NCI-H69 (cell line): ENCODE results near the gene ELF3.
"Not testable (repeated sequence)": the region's sequence is repeated elsewhere in the genome, so short reads cannot be mapped to it uniquely, and the experiment has no call there.

ENCODE experiments used
- DNase-seq: peaks from one replicate; lab custom pipeline; 2025; lab: John Stamatoyannopoulos, UW

The ELF3 gene

DNA sequence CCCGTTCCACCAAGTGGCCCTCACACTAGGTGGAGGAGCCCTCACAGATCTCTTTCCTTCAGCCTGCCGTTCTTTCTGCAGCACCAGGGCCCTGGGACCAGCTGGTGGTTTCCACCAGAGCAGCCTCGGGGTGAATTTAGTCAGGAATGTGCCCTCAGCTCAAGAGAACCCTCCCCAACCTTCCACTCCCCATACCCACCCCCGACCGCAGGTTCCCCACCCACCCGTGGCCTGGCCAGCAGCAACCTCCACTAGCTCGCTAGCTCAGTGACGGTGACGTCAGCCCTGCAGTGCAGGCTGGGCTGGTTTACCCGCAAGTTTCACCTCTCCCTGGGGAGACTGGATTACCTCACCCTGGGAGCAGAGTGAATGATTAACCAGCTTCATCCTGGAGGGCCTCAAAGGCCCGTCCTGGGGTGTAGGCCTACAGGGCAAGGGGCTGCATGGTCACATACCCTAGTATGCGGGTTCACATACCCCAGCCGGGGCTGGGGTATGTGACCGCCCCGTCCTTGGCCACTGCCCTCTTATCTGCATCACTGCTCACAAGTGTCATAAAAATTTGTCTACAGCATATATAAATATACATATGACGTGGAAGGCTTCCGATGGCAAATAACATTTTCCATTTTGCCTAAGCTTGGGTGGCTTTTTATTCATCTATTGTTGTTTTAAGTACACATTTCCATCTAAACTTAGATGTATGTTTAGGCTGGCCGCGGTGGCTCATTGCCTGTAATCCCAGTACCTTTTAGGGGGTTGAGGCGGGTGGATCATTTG, 24.5 kb downstream of the ELF3 start:
- DNase-seq = peak; percentile 89

DNA sequence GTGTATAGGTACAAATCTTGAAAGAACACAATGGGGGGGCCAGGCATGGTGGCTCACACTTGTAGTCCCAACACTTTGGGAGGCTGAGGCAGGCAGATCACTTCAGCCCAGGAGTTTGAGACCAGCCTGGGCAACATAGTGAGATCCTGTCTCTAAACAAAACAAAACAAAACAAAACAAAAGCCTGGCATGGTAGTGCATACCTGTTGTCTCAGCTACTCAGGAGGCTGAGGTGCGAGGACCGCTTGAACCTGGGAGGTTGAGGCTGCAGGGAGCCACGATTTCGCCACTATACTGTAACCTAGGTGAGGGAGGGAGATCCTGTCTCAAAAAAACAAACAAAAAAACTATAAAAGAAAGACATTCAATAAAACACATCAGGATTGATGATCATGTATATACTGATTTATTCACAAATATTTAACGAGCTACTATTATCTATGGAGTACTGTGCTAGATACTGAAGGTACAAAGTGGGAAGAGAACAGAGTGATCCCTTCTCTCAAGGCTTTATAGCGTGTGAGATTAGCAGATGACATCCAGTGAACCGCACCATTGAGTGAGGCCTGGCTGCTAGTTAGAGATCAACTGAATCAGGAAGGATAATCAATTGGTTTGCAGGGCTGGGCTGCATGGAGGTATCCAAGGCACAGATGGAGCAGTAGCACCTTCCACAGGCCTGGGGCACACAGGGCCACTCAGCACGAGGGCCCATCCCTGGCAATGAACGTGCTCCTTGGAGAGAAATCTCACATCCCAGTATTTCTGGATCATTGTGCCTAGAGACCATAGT, 26.4 kb downstream of the ELF3 start:
- no peak for DNase-seq

DNA sequence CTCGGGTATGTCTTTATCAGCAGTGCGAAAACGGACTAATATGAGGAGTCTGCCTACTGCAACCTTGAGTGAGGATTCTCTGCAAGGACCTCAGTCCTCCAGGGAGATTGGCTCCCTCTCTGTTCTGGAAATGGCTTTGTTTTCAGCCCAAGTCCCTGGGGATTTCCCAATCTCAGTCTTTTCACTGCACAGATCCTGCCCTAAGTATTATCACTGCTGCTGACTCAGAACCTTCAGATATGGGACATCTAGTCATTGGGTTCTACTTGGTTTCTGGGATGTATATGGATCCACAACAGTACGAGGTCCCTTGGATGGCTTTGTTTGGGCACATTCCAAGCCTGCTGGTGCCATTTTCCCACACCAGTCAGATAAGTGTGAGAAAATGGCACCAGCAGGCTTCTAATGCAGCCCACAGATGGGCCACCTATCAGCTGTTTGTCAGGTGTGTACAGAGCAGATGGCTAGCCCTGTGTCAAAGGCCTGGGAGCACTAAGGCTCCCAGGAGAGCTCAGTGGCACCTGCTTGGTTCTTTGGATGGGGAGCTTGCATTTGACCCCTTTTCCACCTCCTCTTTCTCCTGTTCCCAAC, 27.4 kb downstream of the ELF3 start:
- peak; percentile 82 for DNase-seq

DNA sequence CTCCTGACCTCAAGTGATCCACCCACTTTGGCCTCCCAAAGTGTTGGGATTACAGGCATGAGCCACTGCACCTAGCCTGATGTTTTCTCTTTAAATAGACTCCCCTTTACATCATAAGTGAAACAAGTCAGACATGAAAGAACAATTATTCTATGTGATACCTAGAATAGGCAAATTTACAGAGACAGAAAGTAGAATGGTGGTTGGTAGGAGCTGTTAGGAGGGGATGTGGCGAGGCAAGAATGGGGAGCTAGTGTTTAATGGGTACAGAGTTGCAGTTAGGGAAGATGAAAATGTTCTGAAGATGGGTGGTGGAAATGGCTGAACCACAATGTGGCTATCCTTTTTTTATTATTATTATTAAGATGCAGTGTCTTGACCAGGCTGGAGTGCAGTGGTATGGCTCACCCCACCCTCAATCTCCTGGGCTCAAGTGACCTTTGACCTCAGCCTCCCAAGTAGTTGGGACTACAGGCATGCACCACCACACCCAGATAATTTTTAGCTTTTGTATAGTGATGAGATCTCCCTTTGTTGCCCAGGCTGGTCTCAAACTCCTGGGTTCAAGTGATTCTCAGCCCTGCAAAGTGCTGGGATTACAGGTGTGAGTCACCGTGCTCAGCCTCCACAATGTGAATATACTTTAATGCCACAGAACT, 28.4 kb downstream of the ELF3 start:
- no peak for DNase-seq

DNA sequence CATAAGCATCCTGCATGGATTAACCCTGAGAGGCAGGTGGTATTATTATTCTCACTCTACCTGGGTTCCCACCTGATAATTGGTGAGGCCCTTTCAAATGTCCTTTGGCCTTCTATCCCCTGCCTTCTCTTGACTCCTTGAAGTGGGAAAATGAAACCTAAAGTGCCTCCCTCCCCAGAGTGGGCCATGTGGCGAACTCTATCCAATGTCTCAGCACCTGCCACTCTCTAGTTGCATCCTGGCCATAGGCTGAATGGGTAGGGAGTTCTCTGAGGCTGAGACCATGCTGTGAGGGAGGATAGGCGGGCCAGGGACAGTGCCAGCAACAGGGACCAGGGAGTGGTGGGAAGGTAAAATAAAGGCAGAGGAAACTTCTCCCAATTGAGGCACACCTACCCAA, 35.3 kb downstream of the ELF3 start:
- peak; percentile 85 for DNase-seq

DNA sequence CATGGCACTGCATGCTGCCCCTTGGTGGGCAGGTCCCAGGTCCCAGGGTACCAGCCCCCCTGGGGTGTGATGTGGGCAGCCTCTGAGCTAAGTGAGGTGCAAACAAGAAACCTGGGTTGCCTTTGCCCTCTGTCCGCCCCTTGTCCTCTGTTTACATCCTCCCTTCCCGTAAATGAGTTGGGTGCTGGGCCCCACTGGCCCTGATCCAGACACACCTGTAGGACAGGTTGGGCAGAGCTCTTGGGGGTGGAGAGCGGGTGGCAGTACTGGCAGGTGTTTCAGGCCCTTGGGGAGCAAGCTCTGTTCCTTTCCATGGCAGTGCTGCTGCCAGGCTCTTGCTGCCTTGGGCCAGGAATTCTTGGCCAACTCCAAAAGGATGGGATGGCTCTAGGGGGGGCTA, 35.8 kb downstream of the ELF3 start:
- DNase-seq = peak; percentile 95

DNA sequence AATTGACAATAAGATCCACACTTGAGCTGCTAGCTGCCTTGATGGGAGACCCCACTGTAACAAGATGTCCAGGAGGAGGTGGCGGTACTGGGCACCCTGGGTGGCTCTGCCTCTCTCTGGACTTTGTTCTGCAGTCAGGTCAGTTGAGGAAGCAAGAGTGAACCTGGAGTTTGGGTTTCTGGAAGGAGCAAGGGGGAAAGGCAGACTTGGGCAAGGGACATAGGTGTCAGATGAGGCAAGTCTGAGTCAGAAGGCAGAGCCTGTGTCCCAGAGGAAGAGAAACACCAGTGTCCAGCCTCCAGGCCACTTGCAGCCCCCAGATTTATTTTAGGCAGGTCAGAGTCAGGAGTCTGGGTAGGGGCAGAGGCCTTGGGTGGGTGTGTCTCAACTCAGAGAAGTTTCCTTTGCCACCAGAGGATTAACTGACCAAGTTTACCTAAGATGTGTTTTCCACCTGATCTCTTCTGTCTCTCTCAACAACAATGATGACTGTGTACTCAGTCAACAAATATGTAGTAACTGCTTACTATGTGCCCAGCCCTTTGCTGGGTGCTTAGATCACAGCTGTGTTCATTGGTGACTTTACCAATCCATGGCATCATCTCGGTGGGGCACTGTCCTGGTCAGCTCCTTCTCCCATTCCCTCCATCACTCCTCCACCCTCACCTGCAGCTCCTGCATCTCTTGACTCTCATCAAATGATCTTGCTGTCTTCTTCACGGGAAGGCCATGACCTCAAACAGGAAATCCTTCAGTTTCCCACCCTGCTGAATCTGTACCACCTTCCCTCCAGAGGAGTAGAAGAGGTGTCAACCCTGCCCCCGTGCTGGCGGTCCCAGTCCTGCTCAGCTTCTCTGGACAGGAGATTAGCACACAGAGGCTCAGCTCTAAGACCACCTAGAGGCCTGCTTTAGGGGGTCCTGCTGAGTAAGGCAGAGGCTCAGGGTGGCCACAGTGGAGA, 36.6 kb downstream of the ELF3 start:
- DNase-seq = peak; percentile 61

DNA sequence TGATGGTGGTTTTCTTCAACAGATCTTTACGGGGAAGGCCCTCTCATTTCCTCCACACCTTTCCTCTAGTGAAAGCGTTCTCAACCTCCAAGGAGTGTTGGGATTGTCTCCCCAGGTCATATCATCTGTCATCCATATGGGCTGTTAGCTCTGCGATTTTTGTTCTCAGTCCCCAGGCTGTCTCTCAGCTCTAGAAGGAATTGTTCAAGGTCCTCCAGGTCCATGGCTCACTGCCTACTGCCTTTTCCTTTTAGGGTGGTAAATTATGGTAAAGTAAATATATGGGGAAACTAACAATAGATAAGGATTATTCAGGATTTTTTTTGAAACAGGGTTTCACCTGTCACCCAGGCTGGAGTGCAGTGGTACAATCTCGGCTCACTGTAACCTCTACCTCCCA, 37.6 kb downstream of the ELF3 start:
- peak; percentile 44 for DNase-seq

DNA sequence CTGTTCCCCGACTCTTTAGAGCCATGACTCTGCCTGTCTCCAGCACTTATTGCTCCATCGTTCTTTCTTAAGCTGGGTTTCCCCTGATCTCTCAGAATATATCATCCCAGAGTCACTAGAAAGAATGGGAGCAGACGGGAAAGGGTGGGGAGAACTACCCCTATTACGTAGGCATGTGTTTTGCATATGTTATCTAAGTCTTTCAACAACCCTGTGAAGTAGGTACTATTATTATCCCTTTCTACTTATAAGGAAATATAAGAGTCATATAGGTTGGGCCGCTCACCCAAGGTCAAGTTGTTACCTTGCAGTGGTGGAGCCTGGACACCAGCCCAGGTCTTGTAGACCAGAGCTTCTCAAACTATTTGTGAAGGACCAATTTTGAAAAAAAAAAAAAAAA, 38.7 kb downstream of the ELF3 start:
- DNase-seq = no peak

DNA sequence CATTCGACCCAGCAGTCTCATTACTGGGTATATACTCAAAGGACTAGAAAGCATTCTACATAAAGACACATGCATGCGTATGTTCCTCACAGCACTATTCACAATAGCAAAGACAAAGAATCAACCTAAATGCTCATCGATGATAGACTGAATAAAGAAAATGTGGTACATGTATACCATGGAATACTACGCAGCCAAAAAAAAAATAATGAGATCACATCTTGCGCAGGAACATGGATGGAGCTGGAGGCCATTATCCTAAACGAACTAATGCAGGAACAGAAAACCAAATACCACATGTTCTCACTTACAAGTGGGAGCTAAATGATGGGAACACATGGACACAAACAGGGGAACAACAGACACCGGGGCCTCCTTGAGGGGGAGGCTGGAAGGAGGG, 43.7 kb downstream of the ELF3 start:
- DNase-seq = no peak

DNA sequence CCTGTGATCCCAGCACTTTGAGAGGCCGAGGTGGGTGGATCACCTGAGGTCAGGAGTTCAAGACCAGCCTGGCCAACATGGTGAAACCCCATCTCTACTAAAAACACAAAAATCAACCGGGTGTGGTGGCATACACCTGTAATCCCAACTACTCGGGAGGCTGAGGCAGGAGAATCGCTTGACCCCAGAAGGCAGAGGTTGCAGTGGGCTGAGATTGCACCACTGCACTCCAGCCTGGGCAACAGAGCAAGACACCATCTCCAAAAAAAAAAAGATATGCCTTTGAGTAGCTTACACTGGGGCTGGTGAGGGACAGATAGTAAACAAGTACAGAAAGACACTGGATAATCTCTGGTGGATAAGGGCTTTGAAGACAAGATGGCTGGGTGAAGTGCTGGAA, 44.3 kb downstream of the ELF3 start:
- not testable (repeated sequence) for DNase-seq

DNA sequence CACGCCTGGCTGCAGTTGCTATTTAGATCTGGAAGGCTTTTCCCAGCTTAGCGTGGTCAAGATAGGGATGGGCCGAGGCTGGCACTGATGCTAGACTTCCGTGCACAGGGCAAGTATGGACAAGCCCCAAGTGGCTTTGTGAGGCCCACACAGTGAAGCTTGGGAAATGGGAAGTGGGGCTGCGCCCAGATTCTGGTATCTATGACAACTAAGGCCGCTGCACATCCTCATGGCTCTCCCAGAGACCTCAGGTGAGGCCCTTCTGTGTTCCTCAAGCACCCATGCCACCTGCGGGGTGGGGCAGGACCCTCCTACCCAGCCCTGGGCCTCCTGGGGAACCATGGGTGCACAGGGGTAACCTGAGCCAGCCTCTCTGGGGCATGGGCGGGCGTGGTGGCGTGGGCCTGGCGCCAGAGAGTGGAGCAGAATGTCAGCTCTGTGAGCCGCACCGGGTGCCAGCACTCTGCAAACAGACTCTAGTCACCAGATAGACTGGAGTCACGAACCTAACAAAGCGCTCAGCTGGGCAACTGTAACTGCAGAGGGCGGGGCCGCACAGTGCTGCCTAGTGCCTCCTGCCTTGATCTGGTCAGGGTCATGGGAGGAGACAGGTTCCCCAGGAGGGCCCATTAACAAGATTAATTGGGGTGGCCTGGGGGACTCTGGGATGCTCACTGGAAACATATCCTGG, 46.4 kb downstream of the ELF3 start:
- DNase-seq = peak; percentile 100

DNA sequence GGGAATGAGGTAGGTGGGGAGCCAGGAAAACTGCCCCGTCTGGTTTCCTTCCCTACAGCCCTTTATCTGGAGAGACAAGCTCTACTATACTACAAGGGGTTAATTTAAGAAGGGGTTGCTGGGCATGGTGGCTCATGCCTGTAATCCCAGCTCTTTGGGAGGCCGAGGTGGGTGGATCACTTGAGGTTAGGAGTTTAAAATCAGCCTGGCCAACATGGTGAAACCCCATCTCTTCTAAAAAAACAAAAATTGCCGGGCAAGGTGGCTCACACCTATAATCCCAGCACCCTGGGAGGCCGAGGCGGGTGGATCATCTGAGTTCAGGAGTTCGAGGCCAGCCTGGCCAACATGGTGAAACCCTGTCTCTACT, 46.9 kb downstream of the ELF3 start:
- DNase-seq = not testable (repeated sequence)

DNA sequence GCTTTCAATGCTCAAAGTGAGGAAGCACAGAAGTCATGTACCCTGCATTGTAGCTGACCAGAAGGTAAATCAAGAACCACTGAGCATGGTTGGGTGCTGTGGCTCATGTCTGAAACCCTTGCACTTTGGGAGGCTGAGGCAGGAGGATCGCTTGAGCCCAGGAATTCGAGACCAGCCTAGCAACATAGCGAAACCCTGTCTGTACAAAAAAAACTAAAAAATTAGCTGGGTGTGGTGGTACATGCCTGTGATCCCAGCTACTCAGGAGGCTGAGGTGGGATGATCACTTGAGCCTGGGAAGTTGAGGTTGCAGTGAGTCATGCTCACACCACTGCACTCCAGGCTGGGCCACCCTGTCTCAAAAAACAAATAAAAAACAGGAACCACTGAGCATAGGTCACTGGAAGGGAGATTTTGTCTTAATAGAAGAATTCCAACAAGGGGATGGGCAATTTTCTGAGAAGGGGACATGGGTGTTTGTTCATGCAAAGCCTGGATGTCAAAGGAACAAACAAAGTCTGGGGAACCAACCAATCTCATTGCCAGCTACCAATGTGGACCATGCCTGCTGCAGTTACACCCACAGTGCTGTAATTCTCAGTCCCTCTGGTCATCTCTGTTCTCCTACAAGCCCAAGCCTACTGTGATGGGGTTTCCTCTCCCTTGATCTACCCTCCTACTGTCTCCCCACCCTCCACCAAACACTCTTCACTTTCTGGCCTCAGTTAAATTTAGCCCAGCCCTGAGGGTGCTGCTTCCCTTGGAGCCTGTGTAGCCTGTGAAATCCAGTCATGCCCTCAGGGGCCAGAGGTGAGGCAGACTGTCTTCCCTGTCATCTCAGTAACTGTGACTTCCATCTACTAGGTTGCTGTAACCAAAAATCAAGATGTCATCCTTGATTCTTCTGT, 47.9 kb downstream of the ELF3 start:
- DNase-seq = no peak

DNA sequence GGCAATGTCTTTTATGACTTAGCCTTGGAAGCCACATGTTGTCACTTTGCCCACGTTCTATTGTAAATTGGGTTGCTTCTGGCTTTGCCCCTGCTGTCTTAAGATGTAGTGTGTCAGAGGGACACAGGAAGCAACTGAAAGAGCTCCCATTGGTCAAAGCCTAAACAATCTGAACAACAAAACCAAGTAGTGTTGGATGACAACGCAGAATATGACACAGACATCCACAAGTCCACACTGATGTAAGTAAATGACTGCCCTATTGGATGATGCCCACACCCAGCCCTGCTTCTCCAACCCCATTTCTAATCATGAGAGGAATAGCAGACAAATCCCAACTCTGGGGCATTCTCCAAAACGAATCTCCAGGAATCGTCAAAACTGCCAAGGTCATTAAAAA, 50.7 kb downstream of the ELF3 start:
- DNase-seq = no peak

DNA sequence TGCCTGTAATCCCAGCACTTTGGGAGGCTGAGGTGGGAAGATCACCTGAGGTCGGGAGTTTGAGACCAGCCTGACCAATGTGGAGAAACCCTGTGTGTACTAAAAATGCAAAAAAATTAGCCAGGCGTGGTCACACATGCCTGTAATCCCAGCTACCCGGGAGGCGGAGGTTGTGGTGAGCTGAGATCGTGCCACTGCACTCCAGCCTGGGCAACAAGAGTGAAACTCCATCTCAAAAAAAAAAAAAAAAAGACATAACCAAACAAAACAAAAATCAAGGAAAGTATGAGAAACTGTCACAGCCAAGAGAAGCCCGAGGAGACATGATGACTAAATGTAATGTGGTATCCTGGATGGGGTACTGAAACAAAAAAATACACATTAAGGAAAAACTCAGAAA, 51.4 kb downstream of the ELF3 start:
- DNase-seq = not testable (repeated sequence)

DNA sequence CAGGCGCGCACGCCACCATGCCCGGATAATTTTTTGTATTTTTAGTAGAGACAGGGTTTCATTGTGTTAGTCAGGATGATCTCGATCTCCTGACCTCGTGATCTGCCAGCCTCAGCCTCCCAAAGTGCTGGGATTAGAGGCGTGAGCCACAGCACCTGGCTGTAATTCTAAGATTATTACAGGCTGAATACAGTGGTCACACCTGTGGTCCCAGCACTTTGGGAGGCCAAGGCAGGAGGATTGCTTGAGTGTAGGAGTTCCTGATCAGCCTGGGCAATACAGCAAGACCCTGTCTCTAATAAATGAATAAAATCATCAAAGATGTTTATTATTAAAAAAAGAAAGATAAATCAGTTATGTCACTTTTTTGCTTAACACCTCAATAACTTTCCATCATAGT, 52.2 kb downstream of the ELF3 start:
- not testable (repeated sequence) for DNase-seq

DNA sequence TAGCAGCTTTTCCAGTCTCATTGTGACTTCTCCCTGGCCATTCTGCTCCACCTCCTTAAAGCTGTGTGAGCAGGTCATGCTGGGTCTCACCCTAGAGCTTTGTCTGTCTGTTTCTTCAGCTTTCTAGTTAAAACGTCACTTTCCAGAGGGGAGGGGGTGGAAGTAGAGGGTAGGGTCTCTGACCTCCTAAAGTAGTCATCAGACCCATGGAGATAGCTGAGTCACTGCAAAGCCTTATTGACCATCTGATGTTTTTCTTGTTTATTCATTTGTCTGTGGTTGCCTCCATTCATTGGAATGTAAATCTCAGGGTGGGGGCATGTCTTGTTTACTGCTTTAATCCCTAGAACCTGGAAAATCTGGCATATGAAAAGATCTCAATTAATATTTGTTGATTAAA, 52.7 kb downstream of the ELF3 start:
- DNase-seq = no peak

DNA sequence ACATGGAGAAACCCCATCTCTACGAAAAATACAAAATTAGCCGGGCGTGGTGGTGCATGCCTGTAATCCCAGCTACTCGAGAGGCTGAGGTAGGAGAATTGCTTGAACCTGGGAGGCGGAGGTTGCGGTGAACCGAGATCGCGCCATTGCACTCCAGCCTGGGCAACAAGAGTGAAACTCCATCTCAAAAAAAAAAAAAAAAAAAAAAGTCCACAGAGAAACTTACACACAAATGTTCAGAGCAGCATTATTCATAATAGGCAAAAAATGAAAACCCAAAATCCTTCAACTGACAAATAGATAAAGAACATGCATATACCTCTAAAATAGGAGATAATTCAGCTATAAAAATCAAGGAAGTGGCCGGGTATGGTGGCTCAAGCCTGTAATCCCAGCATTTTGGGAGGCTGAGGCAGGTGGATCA, 54.5 kb downstream of the ELF3 start:
- DNase-seq = not testable (repeated sequence)
